IPS-20b (cell line): ENCODE results near the gene CPNE4.

ENCODE experiments used
- H3K27ac ChIP-seq: one replicate; pipeline ENCODE4 v1.5.1; 2013; ENCODE audit warnings: low read length
- H3K27me3 ChIP-seq: 2 replicates; pipeline ENCODE4 v1.6.1; 2013; ENCODE audit warnings: mild to moderate bottlenecking, low read length, inconsistent platforms; ENCODE audit not compliant: insufficient read depth
- H3K36me3 ChIP-seq: 2 replicates; pipeline ENCODE4 v1.6.1; 2013; ENCODE audit warnings: low read depth, mild to moderate bottlenecking, inconsistent platforms, low read length, moderate library complexity; ENCODE audit not compliant: insufficient read depth
- H3K4me1 ChIP-seq: 2 replicates; pipeline ENCODE4 v1.6.1; 2013; ENCODE audit warnings: mild to moderate bottlenecking, control low read depth, inconsistent platforms, low read length, moderate library complexity; ENCODE audit not compliant: insufficient read depth
- H3K4me3 ChIP-seq: 2 replicates; pipeline ENCODE4 v1.5.1; 2013; ENCODE audit warnings: mild to moderate bottlenecking, low read length, inconsistent platforms
- H3K9ac ChIP-seq: 2 replicates; pipeline ENCODE4 v1.6.1; 2013; ENCODE audit warnings: low read depth, mild to moderate bottlenecking, inconsistent platforms, low read length, moderate library complexity
- H3K9me3 ChIP-seq: 2 replicates; pipeline ENCODE4 v1.6.1; 2013; ENCODE audit warnings: mild to moderate bottlenecking, low read depth, low read length, inconsistent platforms; ENCODE audit not compliant: insufficient read depth

The CPNE4 gene

DNA sequence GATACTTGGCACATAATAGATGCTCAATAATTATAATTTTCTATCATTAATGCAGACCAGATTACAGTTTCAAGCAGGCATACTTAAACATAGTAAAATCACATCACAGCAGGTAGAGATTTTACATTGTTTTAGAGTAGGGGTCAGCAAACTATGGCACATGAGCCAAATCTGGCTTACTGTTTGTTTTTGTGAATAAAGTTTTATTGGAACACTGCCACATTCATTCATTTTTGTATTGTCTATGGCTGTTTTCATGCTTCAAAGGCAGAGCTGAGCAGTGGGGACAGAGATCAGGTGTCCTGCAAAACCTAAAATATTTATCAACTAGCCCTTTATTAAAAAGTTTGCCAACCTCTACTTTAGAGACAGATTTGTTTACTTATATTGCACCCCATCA, 342.5 kb downstream of the CPNE4 start:
- Histone ChIP-seq H3K27ac (no peak overlapping the region), H3K36me3 (no peaks in the 10 kb centered on the region), H3K9ac (no peak overlapping the region), H3K9me3 (no peaks in the 10 kb centered on the region), H3K27me3 (no peaks in the 10 kb centered on the region), H3K4me1 (no peaks in the 10 kb centered on the region), H3K4me3 (no peak overlapping the region)

DNA sequence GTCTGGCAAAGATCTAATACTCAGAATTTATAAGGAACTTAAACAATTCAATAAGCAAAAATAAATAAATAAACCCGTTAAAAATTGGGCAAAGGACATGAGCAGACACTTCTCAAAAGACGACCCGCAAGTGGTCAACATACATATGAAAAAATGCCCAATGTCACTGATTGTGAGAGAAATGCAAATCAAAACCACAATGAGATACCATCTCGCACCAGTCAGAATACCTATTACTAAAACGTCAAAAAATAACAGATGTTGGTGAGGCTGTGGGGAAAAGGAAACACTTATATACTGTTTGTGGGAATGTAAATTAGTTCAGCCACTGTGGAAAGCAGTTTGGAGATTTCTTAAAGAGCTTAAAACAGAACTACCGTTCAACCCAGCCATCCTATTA, 344.0 kb downstream of the CPNE4 start:
- no peak overlapping the region for H3K9ac ChIP-seq
- H3K4me1 ChIP-seq, result no peaks in the 10 kb centered on the region
- H3K27me3 ChIP-seq, result no peaks in the 10 kb centered on the region
- H3K36me3 ChIP-seq, result no peaks in the 10 kb centered on the region
- H3K27ac ChIP-seq, result no peak overlapping the region
- no peaks in the 10 kb centered on the region for H3K9me3 ChIP-seq
- no peak overlapping the region for H3K4me3 ChIP-seq

DNA sequence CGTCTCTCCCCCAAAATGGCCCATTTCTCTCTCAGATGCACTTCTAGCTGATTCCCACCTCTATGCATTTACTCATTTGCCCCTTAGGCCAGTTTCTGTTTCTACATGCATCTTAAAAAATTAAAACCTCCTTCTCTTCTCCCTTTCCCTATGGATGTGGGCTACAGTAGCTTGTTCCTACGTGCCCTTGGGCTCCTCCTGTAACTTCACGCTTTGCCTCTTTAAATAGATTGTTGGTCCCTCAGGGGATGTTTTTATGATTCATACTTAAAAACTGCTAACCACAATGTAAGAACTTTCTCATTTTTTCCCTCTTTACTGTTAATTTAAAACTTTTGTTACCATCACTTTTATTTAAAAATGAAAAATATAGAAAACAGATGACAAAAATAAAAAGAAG, 346.4 kb downstream of the CPNE4 start:
- no peaks in the 10 kb centered on the region for H3K27me3 ChIP-seq
- H3K4me3 ChIP-seq, result no peak overlapping the region
- H3K9me3 ChIP-seq, result no peaks in the 10 kb centered on the region
- H3K9ac ChIP-seq, result no peak overlapping the region
- H3K4me1 ChIP-seq, result no peaks in the 10 kb centered on the region
- no peaks in the 10 kb centered on the region for H3K36me3 ChIP-seq
- no peak overlapping the region for H3K27ac ChIP-seq

DNA sequence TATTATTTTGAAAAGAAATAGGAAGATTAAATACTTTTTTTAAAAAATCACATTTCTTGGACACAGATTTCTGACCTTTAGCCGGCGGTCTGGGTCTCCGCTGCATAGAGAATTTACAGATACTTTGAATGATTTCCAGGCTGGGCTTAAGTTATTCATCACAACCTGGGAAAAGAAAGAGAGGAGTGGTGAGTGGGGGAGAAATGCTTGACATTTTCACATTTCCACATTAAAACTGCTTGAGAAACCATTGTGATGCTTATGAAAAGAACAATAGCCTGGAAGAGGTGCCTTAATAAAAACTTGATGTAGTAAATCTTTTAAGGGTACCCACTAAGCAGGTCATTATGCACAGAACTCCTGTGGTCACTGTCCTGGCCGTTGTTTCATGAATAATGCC, 365.2 kb downstream of the CPNE4 start:
- no peaks in the 10 kb centered on the region for H3K9me3 ChIP-seq
- H3K27ac ChIP-seq, result no peak overlapping the region
- H3K9ac ChIP-seq, result no peak overlapping the region; the same call in 1 of the 2 replicates
- H3K4me1 ChIP-seq, result peaks cover 9% of the 10 kb centered on the region; the same call in 1 of the 2 replicates
- H3K27me3 ChIP-seq, result no peaks in the 10 kb centered on the region
- no peak overlapping the region for H3K4me3 ChIP-seq
- H3K36me3 ChIP-seq, result no peaks in the 10 kb centered on the region

DNA sequence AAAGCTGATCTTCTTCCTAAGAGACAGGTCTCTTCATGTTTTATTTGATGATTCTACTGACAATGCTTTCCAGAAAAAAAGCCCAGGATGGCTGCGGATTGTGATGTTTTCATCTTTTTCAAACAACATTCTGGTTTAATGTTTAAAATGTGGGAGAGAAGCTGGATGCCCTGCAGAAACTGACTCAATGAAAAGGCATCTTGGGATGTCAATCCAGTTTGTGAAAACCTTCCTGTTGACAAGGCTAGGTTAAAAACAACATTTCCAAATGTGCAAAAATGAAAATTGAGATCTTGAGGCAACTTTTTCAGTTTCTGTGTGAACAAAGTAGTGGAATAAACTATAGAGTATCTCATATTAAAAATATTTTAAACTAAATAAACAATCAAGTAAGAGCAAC, 376.0 kb downstream of the CPNE4 start:
- Histone ChIP-seq H3K9ac (no peak overlapping the region), H3K9me3 (no peaks in the 10 kb centered on the region), H3K27me3 (no peaks in the 10 kb centered on the region), H3K4me1 (no peaks in the 10 kb centered on the region), H3K4me3 (no peak overlapping the region), H3K36me3 (no peaks in the 10 kb centered on the region), H3K27ac (no peak overlapping the region)

DNA sequence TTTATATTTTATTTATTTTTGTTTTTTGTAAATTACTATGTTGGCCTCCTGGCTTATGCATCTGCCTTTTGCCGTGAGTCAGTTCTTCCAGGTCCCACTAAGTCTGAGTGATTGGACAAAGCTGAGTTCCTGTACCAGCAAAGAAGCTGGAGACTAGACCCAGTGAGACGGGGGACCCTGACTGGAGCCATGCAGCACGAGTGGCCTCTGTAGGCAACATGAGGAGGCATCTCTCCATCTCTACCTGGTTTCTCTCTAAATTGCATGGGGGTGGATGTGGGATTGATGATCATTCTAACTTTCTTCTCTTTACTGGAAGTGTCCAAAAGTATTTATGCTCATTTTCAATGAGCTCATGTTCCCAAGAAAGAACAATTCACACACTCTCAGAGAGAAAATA, 376.7 kb downstream of the CPNE4 start:
- Histone ChIP-seq H3K4me3 (no peak overlapping the region), H3K9me3 (no peaks in the 10 kb centered on the region), H3K27ac (no peak overlapping the region), H3K9ac (no peak overlapping the region), H3K36me3 (no peaks in the 10 kb centered on the region), H3K27me3 (no peaks in the 10 kb centered on the region), H3K4me1 (no peaks in the 10 kb centered on the region)

DNA sequence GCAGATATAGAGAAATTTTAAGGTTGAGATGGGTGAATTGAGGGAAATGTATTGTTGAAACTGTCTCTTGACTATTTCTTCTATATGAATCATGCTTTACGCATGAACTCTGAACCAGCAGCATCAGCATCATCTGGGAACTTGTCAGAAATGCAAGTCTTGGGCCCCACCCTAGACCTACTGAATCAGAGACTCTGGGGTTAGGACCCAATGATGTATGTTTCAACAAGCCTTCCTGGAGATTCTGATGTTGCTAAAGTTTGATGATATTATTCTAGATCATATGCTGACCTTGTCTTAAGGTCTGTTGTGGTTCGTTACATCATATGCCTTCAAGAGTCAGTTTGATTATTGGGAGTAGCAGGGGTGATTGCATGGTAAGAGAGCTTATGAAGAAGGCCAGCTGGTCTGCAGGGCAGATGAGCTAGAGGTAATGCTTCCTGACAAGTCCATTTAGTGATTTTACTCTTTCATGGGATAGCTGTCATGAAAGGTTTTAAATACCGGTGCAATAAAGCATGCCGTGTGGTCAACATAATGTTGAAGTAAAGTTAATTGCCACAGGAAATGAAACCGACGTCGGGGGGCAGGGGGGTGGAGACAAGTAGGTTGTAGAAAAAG, 379.6 kb downstream of the CPNE4 start:
- no peaks in the 10 kb centered on the region for H3K4me1 ChIP-seq
- no peaks in the 10 kb centered on the region for H3K36me3 ChIP-seq
- H3K9me3 ChIP-seq, result no peaks in the 10 kb centered on the region
- H3K9ac ChIP-seq, result no peak overlapping the region
- no peaks in the 10 kb centered on the region for H3K27me3 ChIP-seq
- H3K4me3 ChIP-seq, result no peak overlapping the region
- H3K27ac ChIP-seq, result no peak overlapping the region

DNA sequence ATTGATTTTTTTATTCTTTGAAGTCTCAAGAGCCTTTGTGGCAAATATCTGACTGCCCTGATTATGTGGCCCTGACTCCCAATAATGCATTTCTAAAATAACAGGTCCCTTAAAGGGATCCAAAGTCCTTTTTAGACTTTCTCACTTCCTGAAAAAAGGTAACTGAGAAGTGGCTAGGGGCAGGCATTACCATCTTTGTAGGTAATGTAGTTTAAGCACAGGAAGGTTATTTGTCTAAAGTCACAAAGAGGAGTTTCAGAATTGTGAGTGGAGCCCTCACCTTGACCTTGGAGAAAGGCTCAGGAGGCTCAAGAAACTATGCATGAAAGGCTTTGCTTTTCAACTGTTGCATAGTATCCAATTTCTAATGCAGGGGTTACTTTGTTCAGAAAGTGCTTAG, 389.2 kb downstream of the CPNE4 start:
- Histone ChIP-seq H3K27me3 (no peaks in the 10 kb centered on the region), H3K4me1 (no peaks in the 10 kb centered on the region), H3K27ac (no peak overlapping the region), H3K9ac (no peak overlapping the region), H3K36me3 (no peaks in the 10 kb centered on the region), H3K4me3 (no peak overlapping the region), H3K9me3 (no peaks in the 10 kb centered on the region)

DNA sequence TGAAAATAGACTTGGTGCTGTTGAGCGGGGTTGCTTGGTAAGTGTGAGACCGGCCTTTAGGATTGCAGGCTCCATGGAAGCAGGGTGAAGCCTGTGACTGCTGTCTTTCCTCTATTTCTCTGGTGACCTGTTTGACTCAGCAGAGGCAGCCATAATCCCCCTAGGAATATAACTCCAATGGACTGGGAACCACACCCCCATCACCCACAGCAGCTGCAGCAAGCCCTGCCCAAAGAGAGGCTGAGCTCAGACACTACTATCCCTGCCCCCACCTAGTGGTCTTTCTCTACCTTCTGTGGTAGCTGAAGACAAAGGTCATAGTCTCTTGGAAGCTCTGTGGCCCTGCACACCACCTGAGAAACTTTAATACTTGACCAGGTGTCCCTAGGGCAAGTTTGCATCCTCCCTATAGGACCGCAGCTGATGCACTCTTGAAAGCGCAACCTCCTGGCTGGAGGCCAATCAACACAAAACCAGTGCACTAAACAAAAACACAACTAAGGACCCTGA, 398.5 kb downstream of the CPNE4 start:
- Histone ChIP-seq H3K27ac (no peak overlapping the region), H3K9ac (no peak overlapping the region), H3K9me3 (no peaks in the 10 kb centered on the region), H3K4me1 (no peaks in the 10 kb centered on the region), H3K36me3 (no peaks in the 10 kb centered on the region), H3K4me3 (no peak overlapping the region), H3K27me3 (no peaks in the 10 kb centered on the region)

DNA sequence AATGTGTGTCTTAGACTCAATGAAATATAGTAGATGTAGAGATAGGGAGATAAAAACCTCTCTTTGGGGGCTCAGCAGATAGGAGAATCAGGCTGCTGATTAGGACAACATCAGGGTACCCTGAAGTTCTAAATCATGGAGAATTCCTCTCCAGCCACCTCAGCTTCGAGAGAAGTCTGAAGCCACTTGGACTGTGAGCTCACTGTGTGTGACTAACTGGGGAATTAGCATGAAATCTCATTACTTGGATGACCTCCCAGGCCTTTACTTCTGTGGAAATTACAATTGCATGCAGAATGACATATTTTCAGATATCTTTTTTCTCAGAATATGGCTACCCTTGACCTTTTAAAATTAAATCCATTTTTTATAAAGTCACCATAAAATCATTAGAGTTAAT, 404.0 kb downstream of the CPNE4 start:
- H3K27me3 ChIP-seq, result no peaks in the 10 kb centered on the region
- H3K27ac ChIP-seq, result no peak overlapping the region
- no peaks in the 10 kb centered on the region for H3K9me3 ChIP-seq
- H3K9ac ChIP-seq, result no peak overlapping the region
- no peaks in the 10 kb centered on the region for H3K36me3 ChIP-seq
- no peak overlapping the region for H3K4me3 ChIP-seq
- no peaks in the 10 kb centered on the region for H3K4me1 ChIP-seq

DNA sequence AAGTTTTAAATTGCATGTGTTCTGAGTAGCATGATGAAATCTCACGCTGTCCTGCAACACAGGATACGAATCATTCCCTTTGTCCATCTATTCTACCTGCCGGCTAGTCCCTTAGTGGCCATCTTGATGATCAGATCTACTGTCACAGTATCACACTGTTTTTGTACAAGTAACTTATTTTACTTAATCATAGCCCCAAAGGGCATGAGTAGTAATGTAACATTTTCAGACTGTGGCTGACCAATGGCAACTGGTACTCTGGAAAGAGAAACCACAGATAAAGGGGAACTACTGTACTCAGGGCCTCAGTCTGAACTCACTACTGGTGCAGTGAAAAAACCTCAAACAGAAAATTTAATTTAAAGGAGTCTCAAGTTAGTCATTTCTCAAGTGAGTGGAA, 404.7 kb downstream of the CPNE4 start:
- no peaks in the 10 kb centered on the region for H3K36me3 ChIP-seq
- H3K27me3 ChIP-seq, result no peaks in the 10 kb centered on the region

DNA sequence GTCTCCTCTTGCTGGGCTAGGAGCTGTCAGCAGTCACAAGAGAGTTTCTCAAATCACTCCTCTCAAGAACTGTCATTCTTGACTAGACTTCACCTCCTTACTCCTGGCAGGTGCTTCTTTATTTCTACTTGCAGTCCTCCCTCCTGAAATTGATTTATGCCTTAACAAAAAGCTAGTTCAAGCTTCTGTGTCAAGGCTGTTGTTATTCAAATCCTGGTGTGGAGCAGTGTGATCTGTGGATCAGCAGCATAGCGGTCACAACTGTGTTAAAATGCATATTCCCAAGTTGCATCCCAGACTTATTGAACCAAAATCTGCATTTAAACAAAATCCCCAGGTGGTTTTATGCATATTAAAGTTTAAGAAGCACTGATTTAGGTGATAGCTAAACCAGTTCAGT, 411.4 kb downstream of the CPNE4 start:
- H3K9me3 ChIP-seq, result no peaks in the 10 kb centered on the region
- H3K9ac ChIP-seq, result no peak overlapping the region
- no peaks in the 10 kb centered on the region for H3K36me3 ChIP-seq
- H3K4me3 ChIP-seq, result no peak overlapping the region
- H3K27me3 ChIP-seq, result no peaks in the 10 kb centered on the region
- no peak overlapping the region for H3K27ac ChIP-seq
- peaks cover 8% of the 10 kb centered on the region for H3K4me1 ChIP-seq

More for the DNA sequence above, 404.7 kb downstream of the CPNE4 start:
- H3K9ac ChIP-seq, result no peak overlapping the region
- H3K9me3 ChIP-seq, result no peaks in the 10 kb centered on the region
- no peak overlapping the region for H3K27ac ChIP-seq
- H3K4me3 ChIP-seq, result no peak overlapping the region
- no peaks in the 10 kb centered on the region for H3K4me1 ChIP-seq
